IMR-90 (cell line): Measurements from ENCODE around the gene KRTAP4-16. TPM values are rescaled to one million over a fixed set of nuclear protein-coding genes. Genes with fewer than 3 reads are reported as not detected.

ENCODE experiments used
- ATAC-seq: fragments of 200-7000 bp; cut with Tn5 transposase; 2 replicates; pipeline ENCODE4 v1.9.1; 2020; ENCODE audit warnings: low read depth, mild to moderate bottlenecking, moderate library complexity
- BruUV-seq: library from RNA; stranded (reverse); fragments of 400-500 nt; replicated peaks from 2 replicates; lab custom pipeline; 2021; lab: Mats Ljungman, UMichigan
- CTCF ChIA-PET: fragments of 300-600 bp; formaldehyde crosslinking; extraction: SDS; loops from one replicate; lab custom pipeline; 2021; ENCODE audit warnings: antibody characterized with exemption; lab: Yijun Ruan, JAX
- POLR2A ChIA-PET: fragments of 300-600 bp; sonication (Branson Sonifier 250); formaldehyde crosslinking; loops from one replicate; lab custom pipeline; 2022; ENCODE audit warnings: antibody characterized with exemption; ENCODE audit not compliant: unreplicated experiment; lab: Charles Lee
- DNase-seq: peaks from one replicate; pipeline ENCODE4 v3.0.0; 2013
- H2AFZ ChIP-seq: replicated peaks from 2 replicates; pipeline ENCODE3; 2013; ENCODE audit warnings: low read length, mild to moderate bottlenecking; ENCODE audit not compliant: poor library complexity
- H2AK5ac ChIP-seq: 2 replicates; pipeline ENCODE4 v1.6.1; 2013; ENCODE audit warnings: low read depth, low read length, inconsistent platforms
- H2AK9ac ChIP-seq: replicated peaks from 2 replicates; pipeline ENCODE3; 2013; ENCODE audit warnings: mild to moderate bottlenecking, low read depth, low read length, moderate library complexity; ENCODE audit not compliant: poor library complexity
- H2BK120ac ChIP-seq: 2 replicates; pipeline ENCODE4 v1.6.1; 2013; ENCODE audit warnings: low read depth, low read length, inconsistent platforms
- H2BK15ac ChIP-seq: 3 replicates; pipeline ENCODE4 v1.6.1; 2013; ENCODE audit warnings: low read depth, low read length, inconsistent platforms
- H2BK20ac ChIP-seq: 2 replicates; pipeline ENCODE4 v1.6.1; 2013; ENCODE audit warnings: low read depth, mild to moderate bottlenecking, inconsistent platforms, low read length, moderate library complexity
- H2BK5ac ChIP-seq: 2 replicates; pipeline ENCODE4 v1.6.1; 2013; ENCODE audit warnings: mild to moderate bottlenecking, low read depth, low read length, inconsistent platforms; ENCODE audit not compliant: poor library complexity, severe bottlenecking
- H3K14ac ChIP-seq: replicated peaks from 2 replicates; pipeline ENCODE4 v1.6.1; 2013; ENCODE audit warnings: low read depth, low read length, inconsistent platforms
- H3K18ac ChIP-seq: 2 replicates; pipeline ENCODE4 v1.6.1; 2013; ENCODE audit warnings: low read depth, low read length, control low read depth
- H3K23ac ChIP-seq: 2 replicates; pipeline ENCODE4 v1.6.1; 2013; ENCODE audit warnings: low read depth, low read length, inconsistent platforms
- H3K27ac ChIP-seq: 2 replicates; pipeline ENCODE4 v1.5.1; 2013; ENCODE audit warnings: mild to moderate bottlenecking, control low read depth, low read length; ENCODE audit not compliant: insufficient read depth
- H3K27me3 ChIP-seq: 2 replicates; pipeline ENCODE4 v1.6.1; 2013; ENCODE audit warnings: low read length; ENCODE audit not compliant: control insufficient read depth, insufficient read depth
- H3K36me3 ChIP-seq: 2 replicates; pipeline ENCODE4 v1.6.1; 2013; ENCODE audit warnings: low read length, mixed read lengths; ENCODE audit not compliant: control insufficient read depth, insufficient read depth
- H3K4ac ChIP-seq: 2 replicates; pipeline ENCODE4 v1.6.1; 2013; ENCODE audit warnings: low read depth, low read length, inconsistent platforms
- H3K4me1 ChIP-seq: 2 replicates; pipeline ENCODE4 v1.6.1; 2013; ENCODE audit warnings: low read length, mixed read lengths; ENCODE audit not compliant: control insufficient read depth, insufficient read depth
- H3K4me2 ChIP-seq: 2 replicates; pipeline ENCODE4 v1.6.1; 2013; ENCODE audit warnings: low read depth, mild to moderate bottlenecking, control low read depth, low read length, moderate library complexity
- H3K4me3 ChIP-seq: 2 replicates; pipeline ENCODE4 v1.5.1; 2013; ENCODE audit warnings: low read depth, mild to moderate bottlenecking, control low read depth, low read length, moderate library complexity; ENCODE audit not compliant: insufficient read depth
- H3K56ac ChIP-seq: 2 replicates; pipeline ENCODE4 v1.6.1; 2013; ENCODE audit warnings: low read length, inconsistent platforms; ENCODE audit not compliant: insufficient read depth; ENCODE audit errors: extremely low read depth
- H3K79me1 ChIP-seq, 2 experiments: 2 replicates each; pipeline ENCODE4 v1.6.1; 2013; ENCODE audit warnings: low read length in 2 of 2, inconsistent platforms in 1 of 2, low read depth in 1 of 2
- H3K9ac ChIP-seq: 2 replicates; pipeline ENCODE4 v1.6.1; 2013; ENCODE audit warnings: low read depth, low read length, control low read depth
- H3K9me1 ChIP-seq: 2 replicates; pipeline ENCODE4 v1.6.1; 2013; ENCODE audit warnings: low read length, inconsistent platforms; ENCODE audit not compliant: insufficient read depth
- H3K9me3 ChIP-seq: 2 replicates; pipeline ENCODE4 v1.6.1; 2013; ENCODE audit warnings: low read length; ENCODE audit not compliant: control insufficient read depth, insufficient read depth
- H4K20me1 ChIP-seq: 2 replicates; pipeline ENCODE4 v1.6.1; 2013; ENCODE audit warnings: low read length, inconsistent platforms; ENCODE audit not compliant: insufficient read depth
- H4K5ac ChIP-seq: 2 replicates; pipeline ENCODE4 v1.6.1; 2013; ENCODE audit warnings: mild to moderate bottlenecking, low read depth, low read length, control low read depth
- H4K8ac ChIP-seq, 2 experiments: 2 replicates each; pipeline ENCODE4 v1.6.1; 2013; ENCODE audit warnings: low read depth in 2 of 2, low read length in 2 of 2, control low read depth in 1 of 2, inconsistent platforms in 1 of 2
- H4K91ac ChIP-seq: 2 replicates; pipeline ENCODE4 v1.6.1; 2013; ENCODE audit warnings: low read depth, low read length, inconsistent platforms; ENCODE audit not compliant: insufficient read depth
- FOS ChIP-seq: fragments of 150-350 bp; IDR thresholded peaks from 2 replicates; pipeline ENCODE4 v1.6.1; 2016; ENCODE audit warnings: low read depth, low read length
- MAZ ChIP-seq: IDR thresholded peaks from 2 replicates; pipeline ENCODE4 v1.6.1; 2012; ENCODE audit warnings: low read depth, mild to moderate bottlenecking, low read length, improper control_type of control experiment, moderate library complexity, borderline replicate concordance
- SMC3 ChIP-seq: fragments of 150-350 bp; IDR thresholded peaks from 2 replicates; pipeline ENCODE4 v1.6.1; 2016; ENCODE audit warnings: low read depth, mild to moderate bottlenecking, antibody characterized with exemption, low read length, moderate library complexity
- dilution Hi-C: fragments of 300-500 bp; cut with HindIII; formaldehyde crosslinking; loops from one replicate; pipeline ENCODE4 v1.14.3; 2018; ENCODE audit warnings: low sequenced_read_pairs; ENCODE audit not compliant: unreplicated experiment
- in situ Hi-C: fragments of 300-500 bp; cut with MboI; formaldehyde crosslinking; loops from 3 replicates; pipeline ENCODE4 v1.14.3; 2019; ENCODE audit warnings: low sequenced_read_pairs, inconsistent platforms, mixed read lengths
- intact Hi-C: fragments of 100-400 bp; cut with micrococcal nuclease; formaldehyde crosslinking; loops from 2 replicates; pipeline ENCODE4 v1.10.0; 2022
- polyA plus RNA-seq, 3 experiments: library from polyadenylated mRNA; depleted of rRNA; stranded (reverse); fragments of >200 nt; gene quantifications; 2 replicates each; pipeline ENCODE4 v1.2.3, GENCODE V29; 2012; ENCODE audit warnings: low replicate concordance in 1 of 3
- total RNA-seq: library from RNA; depleted of rRNA; stranded (reverse); fragments of >200 nt; gene quantifications from 2 replicates; pipeline ENCODE4 v1.2.3, GENCODE V29; 2012

KRTAP4-16 gene
- total and polyA plus RNA-seq, 2 of the 4 experiments (the other 2 are of a cell fraction) = not detected

DNA sequence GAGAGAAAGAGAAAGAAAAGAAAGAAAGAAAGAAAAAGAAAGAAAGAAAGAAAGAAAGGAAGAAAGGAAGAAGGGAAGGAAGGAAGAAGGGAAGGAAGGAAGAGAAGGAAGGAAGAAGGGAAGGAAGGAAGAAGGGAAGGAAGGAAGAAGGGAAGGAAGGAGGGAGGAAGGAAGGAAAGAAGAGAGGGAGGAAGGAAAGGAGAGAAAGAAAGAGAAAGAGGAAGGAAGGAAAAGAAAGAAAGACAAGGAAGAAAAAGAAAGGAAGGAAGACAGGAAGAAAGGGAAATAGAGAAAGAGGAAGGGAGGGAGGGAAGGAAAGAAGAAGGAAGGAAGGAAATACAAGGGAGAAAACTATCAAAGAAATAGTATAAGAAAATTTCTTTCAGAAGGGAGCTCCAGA lies 25.2 kb downstream of the KRTAP4-16 start:
- no peak overlapping the region for H3K4ac ChIP-seq
- H3K9me1 ChIP-seq = no peaks in the 10 kb centered on the region
- in situ Hi-C loops (no loop called here), intact Hi-C loops (no loop called here), dilution Hi-C loops (no loop called here)
- H3K4me3 ChIP-seq = no peak overlapping the region
- no peak overlapping the region for H2AK5ac ChIP-seq
- H3K4me1 ChIP-seq = no peaks in the 10 kb centered on the region
- H3K27ac ChIP-seq = no peak overlapping the region
- no peak overlapping the region for H2AK9ac ChIP-seq
- H4K5ac ChIP-seq = no peak overlapping the region
- no peak overlapping the region for H3K56ac ChIP-seq
- H3K9me3 ChIP-seq = no peaks in the 10 kb centered on the region
- no peak overlapping the region for H4K8ac ChIP-seq
- no peak overlapping the region for H3K4me2 ChIP-seq
- no peak overlapping the region for H3K23ac ChIP-seq
- no peak overlapping the region for H3K18ac ChIP-seq
- H3K36me3 ChIP-seq = no peaks in the 10 kb centered on the region
- ChIA-PET POLR2A (no interaction called here), CTCF (no interaction called here)
- no peak overlapping the region for H2BK5ac ChIP-seq
- H3K79me1 ChIP-seq = no peaks in the 10 kb centered on the region
- no peaks in the 10 kb centered on the region for H3K27me3 ChIP-seq
- BruUV-seq = no TSS peak
- no peak for TF ChIP-seq FOS
- TF ChIP-seq SMC3 = no peak
- TF ChIP-seq MAZ = no peak
- H3K9ac ChIP-seq = no peak overlapping the region
- DNase-seq (no peak), ATAC-seq (no peak)
- no peak overlapping the region for H2BK20ac ChIP-seq
- H4K20me1 ChIP-seq = no peaks in the 10 kb centered on the region
- H3K14ac ChIP-seq = no peak overlapping the region
- H2AFZ ChIP-seq = no peak overlapping the region
- no peak overlapping the region for H4K91ac ChIP-seq
- H2BK120ac ChIP-seq = no peak overlapping the region; the same call in 1 of the 2 replicates
- H2BK15ac ChIP-seq = no peak overlapping the region
